Middle frontal gyrus (tissue), 1 donor: ENCODE data around the gene PBX4.
A peak's percentile ranks its signal among the peaks of the same experiment; 100 is the strongest.

ENCODE experiments used
- DNase-seq: peaks from one replicate; pipeline ENCODE4 v3.0.0-alpha.2; 2015; ENCODE audit warnings: low spot score; ENCODE audit errors: extremely low spot score

The PBX4 gene

GRCh38 chr19:19526581-19527370, 91.7 kb downstream of the PBX4 start:
- no peak for DNase-seq

GRCh38 chr19:19525611-19526380, 92.7 kb downstream of the PBX4 start:
- DNase-seq = no peak

- DNase-seq = no peak
These were observed 94.4 kb downstream of the PBX4 start for GRCh38 chr19:19524053-19524452.

GRCh38 chr19:19523177-19523576, 95.3 kb downstream of the PBX4 start:
- no peak for DNase-seq

GRCh38 chr19:19520989-19521388, 97.5 kb downstream of the PBX4 start:
- no peak for DNase-seq

GRCh38 chr19:19517235-19517619, 101.3 kb downstream of the PBX4 start:
- DNase-seq = no peak

GRCh38 chr19:19515642-19516519, 102.6 kb downstream of the PBX4 start, which contains the start of gene NDUFA13:
TSS of gene NDUFA13 (plus strand) at chr19:19516225. CDS start at chr19:19516239, 14 bp downstream.
- peak; percentile 84 for DNase-seq

- DNase-seq = no peak
These were observed 103.4 kb downstream of the PBX4 start, which contains the start of gene TSSK6 for GRCh38 chr19:19514881-19515641. TSS of gene TSSK6 (minus strand) at chr19:19515548. CDS start at chr19:19515427, 121 bp downstream.

- no peak for DNase-seq
These were observed 104.3 kb downstream of the PBX4 start for GRCh38 chr19:19514215-19514657.

GRCh38 chr19:19513682-19514081, 104.8 kb downstream of the PBX4 start:
- DNase-seq = no peak
